H9 (cell line): ENCODE data around the gene DPM2. TPM values are rescaled to one million over a fixed set of nuclear protein-coding genes. Genes with fewer than 3 reads are reported as not detected.

Experiments
- DNase-seq: peaks from one replicate; pipeline ENCODE4 v3.0.0-alpha.2; 2017
- H2AFZ ChIP-seq: one replicate; pipeline ENCODE4 v1.6.1; 2013; ENCODE audit warnings: mild to moderate bottlenecking, low read length, control low read depth, moderate library complexity
- H2AK5ac ChIP-seq: 2 replicates; pipeline ENCODE4 v1.6.1; 2013; ENCODE audit warnings: low read length, control low read depth, mixed read lengths; ENCODE audit not compliant: insufficient read length
- H2BK120ac ChIP-seq: one replicate; pipeline ENCODE4 v1.6.1; 2013; ENCODE audit warnings: low read depth, mild to moderate bottlenecking, low read length, control low read depth, inconsistent platforms; ENCODE audit not compliant: poor library complexity, severe bottlenecking
- H2BK12ac ChIP-seq: 2 replicates; pipeline ENCODE4 v1.6.1; 2013; ENCODE audit warnings: low read length, control low read depth, mixed read lengths, low read depth; ENCODE audit not compliant: insufficient read length
- H2BK15ac ChIP-seq: 2 replicates; pipeline ENCODE4 v1.6.1; 2013; ENCODE audit warnings: low read depth, low read length, control low read depth
- H2BK20ac ChIP-seq: one replicate; pipeline ENCODE4 v1.6.1; 2013; ENCODE audit warnings: low read depth, mild to moderate bottlenecking, low read length, control low read depth, inconsistent platforms; ENCODE audit not compliant: poor library complexity, severe bottlenecking
- H2BK5ac ChIP-seq: 2 replicates; pipeline ENCODE4 v1.6.1; 2013; ENCODE audit warnings: low read length, control low read depth, mixed read lengths; ENCODE audit not compliant: insufficient read length
- H3K14ac ChIP-seq: 2 replicates; pipeline ENCODE4 v1.6.1; 2013; ENCODE audit warnings: low read length, control low read depth; ENCODE audit not compliant: insufficient read depth
- H3K18ac ChIP-seq: 2 replicates; pipeline ENCODE4 v1.6.1; 2013; ENCODE audit warnings: low read depth, mild to moderate bottlenecking, mixed read lengths, low read length, control low read depth; ENCODE audit not compliant: insufficient read length
- H3K23ac ChIP-seq: 2 replicates; pipeline ENCODE4 v1.6.1; 2013; ENCODE audit warnings: low read length, control low read depth, mixed read lengths, low read depth; ENCODE audit not compliant: insufficient read length
- H3K23me2 ChIP-seq: 2 replicates; pipeline ENCODE4 v1.6.1; 2013; ENCODE audit warnings: low read depth, mild to moderate bottlenecking, mixed read lengths, low read length, control low read depth; ENCODE audit not compliant: insufficient read length, poor library complexity, severe bottlenecking
- H3K27ac ChIP-seq: 2 replicates; pipeline ENCODE4 v1.5.1; 2013; ENCODE audit warnings: low read length, control low read depth, mixed read lengths, low read depth; ENCODE audit not compliant: insufficient read length
- H3K27me3 ChIP-seq: 2 replicates; pipeline ENCODE4 v1.6.1; 2013; ENCODE audit warnings: low read length, control low read depth, inconsistent platforms; ENCODE audit not compliant: insufficient read depth
- H3K4ac ChIP-seq: 2 replicates; pipeline ENCODE4 v1.6.1; 2013; ENCODE audit warnings: low read depth, mild to moderate bottlenecking, control low read depth, inconsistent platforms, low read length, moderate library complexity
- H3K4me1 ChIP-seq: 2 replicates; pipeline ENCODE4 v1.6.1; 2013; ENCODE audit warnings: low read length, control low read depth, inconsistent platforms; ENCODE audit not compliant: insufficient read depth
- H3K4me2 ChIP-seq: 2 replicates; pipeline ENCODE4 v1.6.1; 2013; ENCODE audit warnings: low read length, control low read depth, mixed read lengths; ENCODE audit not compliant: insufficient read length, insufficient read depth
- H3K56ac ChIP-seq: 2 replicates; pipeline ENCODE4 v1.6.1; 2013; ENCODE audit warnings: low read depth, mild to moderate bottlenecking, mixed read lengths, low read length, control low read depth; ENCODE audit not compliant: insufficient read length
- H3K79me1 ChIP-seq: 2 replicates; pipeline ENCODE4 v1.6.1; 2013; ENCODE audit warnings: low read depth, mild to moderate bottlenecking, moderate library complexity, low read length, control low read depth, inconsistent platforms; ENCODE audit not compliant: insufficient read depth, poor library complexity, severe bottlenecking
- H3K79me2 ChIP-seq: 2 replicates; pipeline ENCODE4 v1.6.1; 2013; ENCODE audit warnings: low read length, control low read depth, inconsistent platforms; ENCODE audit not compliant: insufficient read depth
- H3K9ac ChIP-seq: 2 replicates; pipeline ENCODE4 v1.6.1; 2013; ENCODE audit warnings: low read length, control low read depth, mixed read lengths; ENCODE audit not compliant: insufficient read length; ENCODE audit errors: extremely low read depth
- H3K9me3 ChIP-seq: one replicate; pipeline ENCODE4 v1.6.1; 2013; ENCODE audit warnings: low read depth, low read length, inconsistent platforms; ENCODE audit not compliant: control insufficient read depth
- H3T11ph ChIP-seq: one replicate; pipeline ENCODE4 v1.6.1; 2013; ENCODE audit warnings: mild to moderate bottlenecking, low read length, control low read depth, inconsistent platforms
- H4K20me1 ChIP-seq: one replicate; pipeline ENCODE4 v1.6.1; 2013; ENCODE audit not compliant: control insufficient read depth, insufficient read length, insufficient read depth
- H4K5ac ChIP-seq: 2 replicates; pipeline ENCODE4 v1.6.1; 2013; ENCODE audit warnings: low read depth, mild to moderate bottlenecking, mixed read lengths, low read length, control low read depth; ENCODE audit not compliant: insufficient read length
- H4K8ac ChIP-seq: replicated peaks from 2 replicates; pipeline ENCODE4 v1.6.1; 2013; ENCODE audit warnings: low read length, control low read depth, mixed read lengths, low read depth; ENCODE audit not compliant: insufficient read length
- H4K91ac ChIP-seq: 2 replicates; pipeline ENCODE4 v1.6.1; 2013; ENCODE audit warnings: low read depth, mild to moderate bottlenecking, moderate library complexity, mixed read lengths, low read length, control low read depth; ENCODE audit not compliant: insufficient read length
- H3K27ac Mint-ChIP-seq, 3 experiments: 2 replicates in 2 of 3; 3 replicates in 1 of 3; pipeline ENCODE4 v1.8.0; 2020 to 2021; ENCODE audit warnings: mixed read lengths in 3 of 3, mild to moderate bottlenecking in 1 of 3, moderate library complexity in 1 of 3
- H3K27me3 Mint-ChIP-seq: 2 replicates; pipeline ENCODE4 v1.8.0; 2021; ENCODE audit warnings: low read depth, mild to moderate bottlenecking, moderate library complexity, mixed read lengths
- H3K36me3 Mint-ChIP-seq, 3 experiments: 2 replicates in 2 of 3; 3 replicates in 1 of 3; pipeline ENCODE4 v1.8.0; 2020 to 2021; ENCODE audit warnings: low read depth in 3 of 3, mixed read lengths in 3 of 3; ENCODE audit not compliant: insufficient read depth in 1 of 3
- H3K4me1 Mint-ChIP-seq, 2 experiments: 2 replicates each; pipeline ENCODE4 v1.8.0; 2020; ENCODE audit warnings: mixed read lengths in 2 of 2
- H3K4me3 Mint-ChIP-seq, 2 experiments: 2 replicates in 1 of 2; 3 replicates in 1 of 2; pipeline ENCODE4 v1.8.0; 2020 to 2021; ENCODE audit warnings: mild to moderate bottlenecking in 2 of 2, mixed read lengths in 2 of 2, moderate library complexity in 1 of 2
- H3K9me3 Mint-ChIP-seq, 2 experiments: 2 replicates in 1 of 2; 3 replicates in 1 of 2; pipeline ENCODE4 v1.8.0; 2020; ENCODE audit warnings: mild to moderate bottlenecking in 2 of 2, mixed read lengths in 2 of 2, moderate library complexity in 1 of 2
- WGBS: extraction: QIAGEN DNeasy Blood & Tissue Kit; methylation state at CpG from one replicate; pipeline ENCODE4 v1.1.7; 2013; ENCODE audit warnings: missing lambda C conversion rate, low lambda C conversion rate, mixed read lengths; ENCODE audit not compliant: insufficient read length; ENCODE audit errors: extremely low coverage; 5-methylcytosine and 5-hydroxymethylcytosine counted together
- total RNA-seq: library from RNA; stranded (reverse); gene quantifications from 2 replicates; pipeline ENCODE4 v1.2.1, GENCODE V29; 2021
- TF ChIP-seq, protein P1 (sequence below): fragments of 200-600 bp; sonication (generic); conservative IDR thresholded peaks from 3 replicates; pipeline ENCODE4 v1.8.0; 2021; ENCODE audit warnings: antibody characterized with exemption, mild to moderate bottlenecking

The DPM2 gene
- total RNA-seq, 1 experiment from 2014 or later: 46.1 TPM

GRCh38 chr9:127912296-127912695 is 25.4 kb downstream of the DPM2 start:
- no peak overlapping the region for H3K4ac ChIP-seq
- H4K20me1 ChIP-seq: peaks cover 2% of the 10 kb centered on the region
- no peak for DNase-seq
- no peak overlapping the region for H3K56ac ChIP-seq
- Mint-ChIP-seq H3K27ac (no peak overlapping the region), H3K9me3 (no peaks in the 10 kb centered on the region), H3K36me3 (peaks cover 9 to 19% (median 9%) of the 10 kb centered on the region in 3 experiments), H3K4me1 (peaks cover 7 to 11% of the 10 kb centered on the region in 2 experiments), H3K27me3 (peaks cover 9% of the 10 kb centered on the region), H3K4me3 (no peak overlapping the region)
- no peak overlapping the region for H3K18ac ChIP-seq
- no peak overlapping the region for H2BK15ac ChIP-seq
- no peaks in the 10 kb centered on the region for H3K79me1 ChIP-seq
- no peak overlapping the region for H3K9ac ChIP-seq
- H4K91ac ChIP-seq: no peak overlapping the region
- no peak overlapping the region for H2BK12ac ChIP-seq
- H4K8ac ChIP-seq: no peak overlapping the region
- no peak overlapping the region for H3K14ac ChIP-seq
- WGBS: no CpG with 5 or more reads among the region's 31 CpGs
- TF ChIP-seq, protein P1, sequence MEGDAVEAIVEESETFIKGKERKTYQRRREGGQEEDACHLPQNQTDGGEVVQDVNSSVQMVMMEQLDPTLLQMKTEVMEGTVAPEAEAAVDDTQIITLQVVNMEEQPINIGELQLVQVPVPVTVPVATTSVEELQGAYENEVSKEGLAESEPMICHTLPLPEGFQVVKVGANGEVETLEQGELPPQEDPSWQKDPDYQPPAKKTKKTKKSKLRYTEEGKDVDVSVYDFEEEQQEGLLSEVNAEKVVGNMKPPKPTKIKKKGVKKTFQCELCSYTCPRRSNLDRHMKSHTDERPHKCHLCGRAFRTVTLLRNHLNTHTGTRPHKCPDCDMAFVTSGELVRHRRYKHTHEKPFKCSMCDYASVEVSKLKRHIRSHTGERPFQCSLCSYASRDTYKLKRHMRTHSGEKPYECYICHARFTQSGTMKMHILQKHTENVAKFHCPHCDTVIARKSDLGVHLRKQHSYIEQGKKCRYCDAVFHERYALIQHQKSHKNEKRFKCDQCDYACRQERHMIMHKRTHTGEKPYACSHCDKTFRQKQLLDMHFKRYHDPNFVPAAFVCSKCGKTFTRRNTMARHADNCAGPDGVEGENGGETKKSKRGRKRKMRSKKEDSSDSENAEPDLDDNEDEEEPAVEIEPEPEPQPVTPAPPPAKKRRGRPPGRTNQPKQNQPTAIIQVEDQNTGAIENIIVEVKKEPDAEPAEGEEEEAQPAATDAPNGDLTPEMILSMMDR: no peak
- H3K4me1 ChIP-seq: peaks cover 2% of the 10 kb centered on the region; the same call in 1 of the 2 replicates
- no peak overlapping the region for H2BK120ac ChIP-seq
- H3T11ph ChIP-seq: no peak overlapping the region
- no peak overlapping the region for H2AFZ ChIP-seq
- H3K79me2 ChIP-seq: no peaks in the 10 kb centered on the region
- no peak overlapping the region for H4K5ac ChIP-seq
- H2BK5ac ChIP-seq: no peak overlapping the region
- no peak overlapping the region for H2AK5ac ChIP-seq
- H3K23me2 ChIP-seq: peaks cover 5% of the 10 kb centered on the region
- H3K9me3 ChIP-seq: no peaks in the 10 kb centered on the region
- no peak overlapping the region for H3K27ac ChIP-seq
- no peak overlapping the region for H3K23ac ChIP-seq
- H3K27me3 ChIP-seq: peaks cover 2% of the 10 kb centered on the region; the same call in 1 of the 2 replicates
- no peak overlapping the region for H3K4me2 ChIP-seq
- H2BK20ac ChIP-seq: no peak overlapping the region
